Activated CD8-positive, alpha-beta memory T cell treated with anti-CD3 and anti-CD28 coated beads, Interleukin-2, amount 50 U/mL, for 1 hour (primary cell): ENCODE measurements around the gene RNF220.

Source experiments
- DNase-seq: peaks from one replicate; pipeline ENCODE4 v3.0.0-alpha.2; 2020; ENCODE audit errors: extremely low read depth

Gene RNF220

DNA sequence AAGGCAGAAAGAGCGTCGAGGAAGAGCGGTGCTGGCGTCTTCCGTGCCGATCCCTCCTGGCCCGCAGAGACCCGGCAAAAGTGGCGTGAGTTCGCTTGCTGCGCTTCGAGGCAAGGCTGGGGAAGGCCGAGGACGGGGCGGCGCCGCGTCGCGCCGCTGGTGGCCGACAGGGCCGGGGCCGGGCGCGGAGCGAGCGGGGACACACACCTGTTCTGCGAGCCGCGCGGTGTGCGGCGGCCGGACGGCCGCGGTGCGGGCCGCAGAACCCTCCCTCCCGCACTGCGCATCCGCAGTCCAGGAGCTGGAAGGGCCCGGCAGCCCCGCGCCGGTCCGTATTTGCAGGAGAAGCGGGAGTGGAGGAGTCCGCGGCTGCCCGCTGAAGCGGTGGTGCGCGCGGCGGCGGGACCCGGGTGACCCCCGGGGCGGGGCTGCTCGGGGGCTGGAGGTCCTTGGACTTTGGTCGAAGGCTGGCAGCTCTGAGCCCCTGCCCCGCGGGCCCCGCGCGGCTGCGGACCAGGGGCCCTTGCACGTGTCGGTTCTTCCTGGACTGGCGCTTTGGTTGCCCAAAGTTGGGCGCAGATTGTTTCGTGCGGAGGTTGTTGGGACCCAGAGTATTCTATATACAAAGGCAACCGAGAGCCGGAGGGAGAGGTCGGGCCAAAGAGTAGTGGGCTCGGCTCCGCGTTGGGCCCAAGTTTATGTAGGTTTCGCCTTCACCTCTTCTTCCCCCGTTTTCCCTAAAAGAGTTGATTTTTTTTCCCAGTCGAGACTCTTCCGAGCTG is 2.6 kb downstream of the RNF220 start:
- DNase-seq: no peak

DNA sequence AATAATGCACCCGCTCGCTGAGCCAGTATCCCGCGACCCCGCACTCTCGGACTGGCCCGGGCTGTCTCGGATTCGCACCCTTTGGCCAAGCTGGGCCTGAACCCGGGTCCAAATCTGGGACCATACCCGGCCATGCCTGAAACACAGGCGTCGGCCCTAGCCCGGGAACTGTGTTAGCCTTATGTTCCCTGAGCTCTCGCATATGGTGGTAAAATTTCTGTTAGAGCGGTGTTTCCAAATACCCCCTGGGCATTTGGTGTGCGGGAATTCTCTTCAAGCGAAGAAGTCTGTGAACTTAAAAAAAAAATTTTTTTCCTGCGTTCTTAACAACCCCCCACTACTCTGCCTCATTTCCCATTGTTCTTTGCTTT is 3.1 kb downstream of the RNF220 start:
- DNase-seq: no peak

DNA sequence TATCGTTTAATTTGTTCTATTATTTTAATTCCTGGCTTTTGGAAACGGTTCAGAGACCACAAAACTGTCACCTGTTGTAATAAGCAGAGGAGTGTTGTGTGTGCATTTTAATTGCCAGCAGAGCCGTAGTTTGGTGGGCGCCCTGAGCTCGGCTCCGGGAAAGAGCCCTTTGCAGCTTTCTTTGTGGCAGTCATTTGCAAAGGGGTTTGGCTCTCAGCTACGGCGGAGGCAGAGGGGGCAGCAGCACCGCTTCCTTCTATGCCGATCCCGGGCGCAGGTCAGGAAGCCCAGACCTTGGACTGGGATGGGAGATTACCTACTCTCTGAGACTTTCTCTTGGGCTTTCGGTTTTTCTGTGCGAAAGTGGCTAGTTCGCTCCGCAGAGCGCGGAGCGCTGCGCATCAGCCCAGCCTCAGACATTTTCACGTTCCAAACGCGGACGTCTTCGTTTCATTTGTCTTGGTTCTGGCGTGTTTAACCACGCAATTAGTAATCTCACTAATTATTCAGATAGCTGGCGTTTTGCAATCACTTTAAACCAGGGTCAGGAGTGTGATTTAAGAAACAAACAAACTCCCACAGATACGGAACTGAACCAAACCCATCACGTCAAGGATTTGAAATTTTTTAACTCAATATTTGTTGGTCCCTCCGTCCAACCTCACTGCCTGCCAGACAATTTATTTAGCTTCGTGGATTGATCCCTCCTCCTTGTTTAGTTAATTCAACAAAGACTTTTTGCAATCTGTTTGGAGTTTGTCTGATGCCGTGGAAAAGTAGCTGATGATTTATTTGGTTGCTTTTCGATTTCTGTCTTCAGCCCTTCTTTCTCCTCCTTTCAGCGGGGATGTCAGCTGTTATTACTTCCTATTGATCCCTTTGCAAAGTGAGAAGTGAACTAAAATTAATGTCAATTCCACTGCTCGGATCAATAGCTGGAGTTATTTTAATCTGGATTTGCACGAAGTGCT is 3.9 kb downstream of the RNF220 start:
- no peak for DNase-seq

DNA sequence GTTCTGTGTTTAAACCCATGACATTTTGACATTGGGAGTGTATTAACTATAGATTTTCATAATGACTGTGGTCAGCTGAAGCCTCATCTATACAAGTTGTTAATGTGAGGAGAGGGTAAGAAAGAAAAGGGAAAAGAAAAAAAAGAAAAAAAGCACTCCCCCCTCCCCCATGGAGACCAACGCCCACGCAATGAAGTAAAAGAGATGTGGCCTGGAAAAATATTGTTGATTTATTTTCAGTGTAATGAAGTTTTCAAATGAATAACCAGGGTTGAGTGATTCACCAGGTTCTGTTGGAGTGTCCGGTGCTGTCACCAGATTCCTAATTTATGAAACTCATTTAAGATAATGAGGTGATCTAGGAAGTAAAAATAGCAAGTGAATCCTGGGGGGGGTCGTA is 4.7 kb downstream of the RNF220 start:
- no peak for DNase-seq

DNA sequence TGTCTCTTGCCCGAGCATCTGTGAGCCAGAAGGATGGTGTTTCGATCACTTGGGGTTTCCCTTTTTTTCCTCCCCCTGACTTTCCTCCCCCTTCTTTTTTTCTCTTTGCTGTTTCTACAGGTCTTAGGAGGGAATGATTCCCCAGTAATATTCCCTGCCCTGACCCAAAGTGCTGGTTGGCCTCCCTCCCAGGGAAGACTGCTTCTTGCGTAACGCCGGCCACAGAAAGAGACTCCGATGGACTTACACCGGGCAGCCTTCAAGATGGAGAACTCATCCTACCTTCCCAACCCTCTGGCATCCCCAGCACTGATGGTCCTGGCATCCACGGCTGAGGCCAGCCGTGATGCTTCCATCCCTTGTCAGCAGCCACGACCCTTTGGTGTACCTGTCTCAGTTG is 6.8 kb downstream of the RNF220 start:
- no peak for DNase-seq

DNA sequence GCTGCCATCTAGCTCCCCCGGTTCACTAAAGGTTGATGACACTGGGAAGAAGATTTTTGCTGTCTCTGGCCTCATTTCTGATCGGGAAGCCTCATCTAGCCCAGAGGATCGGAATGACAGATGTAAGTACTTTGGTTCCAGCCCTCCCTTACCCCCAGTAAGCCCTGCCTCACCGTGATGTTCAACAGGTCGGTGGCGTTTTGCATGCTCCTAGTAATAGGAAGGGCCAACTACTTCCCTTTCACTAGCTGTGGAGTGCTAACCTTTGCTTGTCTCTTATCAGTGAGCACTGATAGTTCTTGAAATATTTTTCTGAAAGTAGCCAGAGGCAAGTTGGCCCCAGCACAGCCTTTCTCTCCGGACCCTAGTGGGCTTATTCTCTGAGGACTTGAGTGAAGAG is 7.5 kb downstream of the RNF220 start:
- no peak for DNase-seq

DNA sequence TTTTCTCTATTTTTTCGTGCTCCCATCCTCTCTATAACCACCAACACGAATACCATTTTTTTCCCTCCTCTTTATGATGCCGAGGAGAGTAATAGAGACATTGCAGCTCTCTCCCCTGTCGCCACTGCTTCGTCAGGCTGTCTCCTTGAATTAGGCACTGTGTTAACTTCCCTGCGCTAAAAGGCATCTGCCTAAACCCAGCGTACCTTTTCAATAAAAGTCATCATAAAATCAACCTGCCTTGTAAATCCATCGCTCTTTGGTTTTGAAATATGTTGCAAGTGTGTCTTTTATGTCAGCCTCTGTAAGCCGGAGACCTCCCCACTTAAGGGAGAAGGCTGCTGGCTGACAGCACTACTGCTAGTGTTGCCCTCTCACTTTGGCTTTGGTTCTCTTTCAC is 8.7 kb downstream of the RNF220 start:
- no peak for DNase-seq

DNA sequence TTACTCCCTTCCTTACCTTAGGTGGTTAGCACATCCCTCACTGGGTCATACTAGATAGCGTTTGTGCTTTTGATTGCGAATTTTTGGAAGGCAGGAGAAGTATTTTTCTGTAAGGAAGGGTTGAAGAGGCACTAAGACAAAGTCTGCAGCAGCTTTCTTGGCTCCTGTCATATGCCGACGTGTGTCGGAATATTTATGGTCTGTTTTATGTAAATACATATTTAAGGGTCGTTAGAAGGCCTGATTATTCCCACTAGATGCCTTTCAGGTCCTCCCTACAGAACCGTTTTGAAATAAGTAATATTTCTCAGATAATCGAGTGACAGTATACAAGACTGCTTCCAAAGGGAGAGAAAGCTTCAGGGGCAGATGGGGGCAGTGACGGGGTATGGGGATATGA is 10.0 kb downstream of the RNF220 start:
- no peak for DNase-seq

DNA sequence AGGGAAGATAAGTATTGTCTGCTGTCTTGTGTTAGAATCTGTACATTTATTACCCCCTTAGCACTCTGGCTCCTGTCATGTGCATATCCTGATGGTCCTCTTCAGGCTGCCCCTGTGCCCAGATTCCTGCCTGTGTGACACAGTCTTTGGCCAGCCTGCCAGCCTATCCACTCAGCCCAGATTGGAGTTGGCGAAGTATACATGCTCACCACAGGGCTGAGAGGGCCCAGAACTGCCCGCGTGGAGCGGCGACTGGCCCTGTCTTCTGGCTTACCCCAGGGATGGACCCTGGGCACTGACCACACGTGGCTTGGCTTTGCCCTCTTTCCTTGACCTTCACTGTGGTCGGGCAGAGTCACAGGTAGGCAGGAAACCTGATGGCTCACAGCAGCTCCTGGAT is 11.4 kb downstream of the RNF220 start:
- DNase-seq: no peak

DNA sequence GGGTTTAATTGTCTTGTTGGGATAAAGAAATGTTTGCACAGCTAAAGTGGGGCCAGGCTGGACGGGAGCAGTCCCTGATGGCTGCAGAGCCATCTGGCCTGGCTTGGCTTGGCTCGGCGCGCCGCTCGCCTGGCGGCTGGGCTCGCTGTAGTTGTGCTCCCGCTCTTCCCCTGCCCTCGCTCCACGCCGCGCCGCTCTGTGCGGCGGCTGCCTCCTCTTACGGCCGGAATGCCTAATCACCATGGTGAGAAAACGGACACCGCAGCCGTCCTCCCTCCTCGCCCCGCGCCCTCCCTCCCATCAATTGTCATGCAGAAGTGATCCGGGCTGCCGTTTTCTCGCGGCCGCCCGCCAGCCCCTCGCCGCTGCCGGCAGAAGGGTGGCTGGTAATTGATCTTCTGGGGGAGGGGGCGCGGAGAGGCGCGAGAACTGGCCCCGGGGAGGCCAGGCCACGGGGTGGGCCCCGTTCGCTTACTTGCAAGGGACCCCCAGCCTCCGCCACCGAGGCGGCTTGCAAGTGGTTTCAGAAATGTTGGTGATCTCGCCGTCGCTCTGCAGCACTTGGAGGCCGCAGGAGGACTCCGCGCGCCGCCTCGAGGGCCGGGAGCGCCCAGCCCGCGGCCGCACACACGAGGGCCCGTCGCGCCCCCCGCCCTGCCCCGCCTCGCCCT is 12.4 kb downstream of the RNF220 start:
- no peak for DNase-seq

DNA sequence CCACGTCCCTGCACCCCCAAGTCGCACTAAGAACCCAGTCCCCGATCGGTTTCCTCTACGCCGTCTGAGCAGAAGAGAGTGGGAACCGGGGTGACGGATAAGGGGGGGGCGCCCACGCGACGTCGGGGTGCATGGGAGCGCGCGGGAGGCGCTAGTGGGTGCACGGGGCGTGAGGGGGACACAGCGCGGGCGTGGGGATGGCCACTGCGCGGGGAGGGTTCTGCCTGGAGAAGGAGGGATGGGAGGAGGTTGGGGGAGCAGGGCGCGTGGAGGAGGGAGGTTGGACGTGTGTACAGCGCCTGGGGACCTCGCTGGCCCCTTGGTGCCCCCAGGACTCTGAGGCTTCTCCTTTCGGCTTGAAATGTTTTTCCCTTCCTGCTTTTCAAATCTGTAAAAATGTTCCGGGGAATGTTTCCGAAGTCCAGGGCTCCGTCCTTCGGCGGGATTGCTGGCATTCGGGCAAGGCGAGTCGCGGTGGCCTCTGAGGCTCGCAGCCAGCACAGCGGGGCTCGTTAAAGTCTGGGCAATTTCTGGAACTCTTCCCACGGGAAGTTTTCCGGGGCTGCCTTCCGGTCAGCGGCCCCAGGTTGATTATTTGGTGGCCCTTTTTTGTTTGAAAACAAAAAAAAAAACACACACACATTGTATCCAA is 13.1 kb downstream of the RNF220 start:
- DNase-seq: no peak

DNA sequence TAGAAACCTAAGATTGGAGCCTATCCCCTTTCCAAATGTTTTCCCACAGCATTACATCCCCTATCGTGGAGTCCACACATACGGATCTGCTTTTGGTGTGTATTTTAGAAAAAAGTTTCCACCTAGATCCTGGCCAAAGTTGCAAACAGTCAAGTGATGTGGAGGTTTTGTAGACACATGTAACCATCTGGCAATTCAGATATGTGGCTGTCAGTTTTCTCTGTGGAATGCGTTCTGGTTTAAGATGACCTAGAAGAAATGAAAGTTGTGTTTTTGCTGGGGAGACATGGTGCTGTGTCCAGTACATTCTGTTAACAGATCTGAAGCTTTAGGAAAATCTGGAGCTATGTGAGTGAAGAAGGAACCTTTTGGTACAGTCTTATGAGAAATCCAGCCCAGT is 14.8 kb downstream of the RNF220 start:
- no peak for DNase-seq

DNA sequence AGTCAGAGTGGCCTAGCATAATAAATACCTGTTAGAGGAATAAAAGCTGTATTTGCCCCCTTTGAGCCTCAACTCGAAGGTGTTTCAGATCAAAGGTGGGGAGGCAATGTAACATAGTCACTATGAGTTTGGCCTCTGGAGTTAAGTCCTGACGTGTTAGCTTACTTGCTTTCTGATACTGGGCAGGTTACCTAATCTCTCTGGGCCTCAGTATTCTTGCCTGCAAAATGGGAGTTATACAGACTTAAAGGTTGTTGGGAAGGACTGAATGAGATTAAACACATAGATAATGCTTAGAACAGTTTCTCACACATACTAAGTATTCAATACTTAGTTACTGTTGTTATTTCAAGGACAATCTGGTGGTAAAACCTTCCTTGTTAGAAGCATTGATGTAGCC is 15.5 kb downstream of the RNF220 start:
- DNase-seq: no peak

DNA sequence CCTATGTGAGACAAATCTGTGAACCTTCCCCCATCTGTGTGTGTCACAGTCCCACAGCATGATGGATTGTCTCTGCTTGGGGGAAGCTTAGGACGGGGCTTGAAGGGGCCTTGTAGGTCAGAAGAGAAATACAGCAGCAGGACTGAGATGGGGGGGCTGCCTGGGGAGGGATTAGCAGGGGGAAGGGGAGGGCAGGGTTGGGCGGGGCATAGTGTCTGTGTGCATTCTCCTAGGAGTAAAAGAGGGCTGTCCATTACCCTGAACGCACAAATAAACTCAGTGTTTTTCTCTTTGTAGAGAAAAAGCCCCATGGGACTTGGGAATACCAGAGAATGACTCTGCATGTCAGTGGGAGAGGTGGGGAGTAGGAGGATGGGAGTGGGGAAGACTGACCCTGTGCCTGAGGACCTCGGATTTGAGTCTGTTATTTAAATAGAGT is 16.4 kb downstream of the RNF220 start:
- DNase-seq: no peak

DNA sequence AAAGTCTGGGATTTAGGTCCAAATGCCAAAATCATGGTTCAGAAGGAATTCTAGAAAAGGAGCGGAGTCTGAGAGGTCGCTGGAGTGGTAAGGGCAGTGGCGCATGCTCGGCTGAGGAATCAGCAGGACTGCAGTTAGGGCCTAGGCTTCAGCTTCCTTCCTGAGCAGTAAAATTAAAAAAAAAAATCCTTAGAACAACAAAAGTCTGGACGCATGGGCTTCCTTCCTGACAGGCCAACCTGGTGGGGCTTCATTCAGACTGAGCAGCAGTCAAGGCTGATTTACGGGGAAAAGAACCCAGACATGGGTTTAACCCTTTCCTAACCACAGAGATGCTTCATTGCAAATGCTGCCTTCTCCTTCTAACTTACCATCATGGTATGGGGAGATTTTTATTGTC is 17.1 kb downstream of the RNF220 start:
- no peak for DNase-seq

DNA sequence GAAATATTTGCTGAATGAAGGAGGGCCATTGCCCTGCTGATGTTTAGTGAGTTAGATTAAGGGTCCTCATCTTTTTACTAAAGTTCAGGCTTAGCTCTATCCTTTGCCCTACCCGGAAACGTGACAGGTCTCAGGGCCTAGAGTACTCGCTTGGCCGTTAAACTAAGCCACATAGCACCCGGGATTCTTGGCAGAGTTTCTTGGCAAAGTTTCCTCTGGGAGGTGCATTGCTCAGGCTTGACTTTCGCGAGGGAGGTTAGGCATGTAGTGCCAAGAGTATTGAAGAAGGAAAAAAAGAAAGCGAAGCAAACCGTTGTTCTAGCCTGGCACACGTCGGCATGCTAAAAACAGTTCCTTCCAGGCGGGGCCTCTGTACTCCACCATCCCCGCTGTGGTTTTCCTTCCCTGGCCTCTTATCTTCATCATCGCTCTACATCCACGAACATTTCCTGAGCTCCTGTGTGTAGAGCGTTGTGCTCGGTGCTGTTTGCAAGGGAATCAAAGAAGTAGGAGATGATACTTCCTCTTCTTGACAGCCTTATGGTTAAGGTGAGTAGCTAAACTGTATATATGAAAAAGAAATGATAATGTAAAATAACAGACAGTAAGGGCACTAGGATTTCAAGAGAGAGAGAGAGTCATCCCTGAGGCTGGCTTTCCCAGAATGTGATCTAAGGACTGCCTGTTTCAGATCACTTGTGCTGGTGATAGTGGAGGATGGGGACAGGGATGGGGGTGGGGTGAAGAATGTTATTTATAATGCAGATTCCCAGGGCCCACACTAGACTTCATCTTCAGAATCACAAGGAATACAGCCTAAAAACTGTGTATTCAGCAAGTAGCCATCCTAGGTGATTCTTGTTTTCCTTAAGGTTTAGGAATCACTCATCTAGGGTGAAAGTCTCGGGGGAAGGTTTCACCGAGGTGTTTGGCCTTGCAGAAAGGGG is 18.8 kb downstream of the RNF220 start:
- no peak for DNase-seq

DNA sequence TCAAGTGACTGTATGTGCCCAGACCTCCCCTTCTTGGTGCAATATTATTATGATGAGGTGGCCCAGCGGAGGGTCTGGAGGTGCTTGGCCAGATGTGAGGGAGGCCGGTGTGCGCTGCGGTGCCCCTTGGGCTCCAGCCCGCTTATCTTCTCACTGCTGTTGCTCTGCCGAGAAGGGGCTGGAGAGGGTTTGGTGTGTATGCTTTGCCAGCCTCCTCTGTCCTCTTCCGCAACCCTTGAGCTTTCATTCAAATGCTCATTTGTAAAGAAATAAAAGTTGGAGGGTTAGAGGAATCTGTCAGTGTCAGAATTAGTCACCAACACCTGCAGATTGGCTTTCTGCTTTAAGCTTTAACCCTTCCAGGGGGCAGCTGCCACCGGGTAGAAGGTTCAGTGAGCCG is 19.7 kb downstream of the RNF220 start:
- no peak for DNase-seq

DNA sequence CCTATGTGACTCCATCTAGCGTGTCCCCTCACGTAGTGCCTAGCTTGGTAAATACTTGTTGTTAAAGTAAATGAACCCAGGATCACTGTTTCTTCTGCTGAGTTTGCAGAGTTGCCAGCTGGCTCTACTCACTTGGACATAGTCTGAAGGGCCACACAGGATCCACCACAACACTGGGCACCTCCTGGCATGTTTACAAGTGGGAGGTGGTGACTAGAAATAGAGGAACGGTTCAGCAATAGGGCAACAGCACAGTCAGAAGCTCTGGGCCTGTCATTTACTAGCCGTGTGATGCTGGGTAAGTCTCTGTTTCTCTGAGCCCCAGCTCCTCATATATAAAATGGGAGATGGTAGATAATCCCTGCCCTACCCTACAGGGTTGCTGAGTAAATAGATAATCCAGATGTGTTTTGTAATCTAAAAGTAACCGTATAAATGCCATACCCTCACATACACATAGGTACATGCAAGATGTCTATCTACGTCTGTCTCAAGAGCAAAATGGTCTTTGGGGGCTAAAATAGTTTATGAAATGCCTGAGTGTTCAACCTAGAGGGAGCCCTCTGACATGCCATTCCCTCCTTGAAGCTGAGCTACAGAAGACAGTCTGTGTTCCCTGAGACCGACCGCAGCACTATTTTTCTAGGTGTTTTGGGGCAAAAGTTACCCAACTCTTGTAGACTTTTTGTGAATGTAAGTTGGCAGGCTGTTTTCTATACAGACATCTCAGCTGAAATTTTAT is 20.5 kb downstream of the RNF220 start:
- no peak for DNase-seq

DNA sequence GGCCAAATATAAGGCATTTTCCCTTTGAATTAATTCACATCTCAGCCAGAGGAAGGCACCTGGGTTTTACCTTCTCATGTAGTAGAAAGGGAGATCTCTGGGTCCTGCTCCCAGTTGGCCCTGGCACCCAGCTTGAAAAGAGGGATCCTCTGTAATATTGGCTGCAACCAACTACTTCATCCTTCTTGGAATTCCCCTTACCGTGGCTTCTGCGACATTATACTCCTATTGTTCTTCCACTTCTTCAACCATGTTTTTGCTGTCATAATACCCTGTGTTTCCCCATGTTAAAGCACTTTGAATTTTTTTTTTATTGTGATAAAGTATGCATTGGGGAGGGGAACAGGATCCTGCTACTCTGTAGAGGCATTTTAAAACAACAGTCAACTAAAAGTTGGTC is 26.8 kb downstream of the RNF220 start:
- DNase-seq: no peak

DNA sequence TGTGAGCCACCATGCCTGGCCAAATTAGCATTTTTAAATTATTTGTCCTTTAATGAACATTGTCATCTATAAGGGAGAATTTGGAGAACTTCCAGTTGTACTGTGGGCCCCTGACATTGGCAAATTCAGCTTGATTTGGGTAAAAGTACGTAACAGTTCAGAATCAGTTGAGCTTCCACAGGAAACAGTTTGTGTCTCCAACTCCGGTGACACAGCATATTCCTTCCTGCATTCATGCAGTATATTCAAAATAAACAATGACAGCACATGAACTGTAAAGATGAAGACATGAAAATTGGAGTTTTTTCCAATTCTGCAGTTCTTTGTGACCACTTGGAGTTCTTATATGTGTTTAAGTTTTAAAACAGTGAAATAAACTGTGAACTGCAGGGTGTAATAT is 28.2 kb downstream of the RNF220 start:
- no peak for DNase-seq
